ENCODE results near the gene CST8. TPM values are rescaled to one million over a fixed set of nuclear protein-coding genes. Genes with fewer than 3 reads are reported as not detected.

Gene CST8, protein sequence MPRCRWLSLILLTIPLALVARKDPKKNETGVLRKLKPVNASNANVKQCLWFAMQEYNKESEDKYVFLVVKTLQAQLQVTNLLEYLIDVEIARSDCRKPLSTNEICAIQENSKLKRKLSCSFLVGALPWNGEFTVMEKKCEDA
- not detected in 2 replicates for total RNA-seq

DNA sequence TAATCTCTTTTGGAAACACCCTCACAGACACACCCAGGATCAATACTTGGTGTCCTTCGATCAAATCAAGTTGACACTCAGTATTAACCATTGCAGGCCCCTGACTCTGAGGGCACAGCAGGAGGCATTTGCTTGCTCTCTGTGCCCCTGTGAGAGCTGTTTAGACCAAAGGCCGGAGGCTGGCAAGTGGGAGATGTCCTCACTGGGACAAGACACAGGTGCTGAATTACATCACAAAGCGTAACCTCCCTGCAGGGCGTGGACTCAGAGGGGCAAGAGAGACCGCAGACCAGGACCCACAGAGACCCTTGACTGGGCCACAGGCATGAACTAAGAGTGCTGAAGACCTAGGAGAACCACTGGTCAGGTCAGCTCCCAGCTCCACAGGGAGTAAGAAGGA lies at the start of gene CST8:
CST8 (plus strand) TSS at position 301 of the 400 bp plus-strand sequence. CDS start 551 bp downstream, outside the sequence.
- no peaks in the 10 kb centered on the region for H3K9me3 Mint-ChIP-seq
- no peak within 1 kb of the TSS for H3K27ac Mint-ChIP-seq
- intact Hi-C loops (cut with micrococcal nuclease), result no loop called here
- no peaks in the 10 kb centered on the region for H3K36me3 Mint-ChIP-seq (ENCODE audit: low read depth)
- no peak within 1 kb of the TSS for H3K4me3 Mint-ChIP-seq (ENCODE audit: low read depth)
- H3K4me1 Mint-ChIP-seq (ENCODE audit: low read depth), result no peaks in the 10 kb centered on the region
- no peak for DNase-seq (ENCODE audit: low spot score)
- no peaks in the 10 kb centered on the region for H3K27me3 Mint-ChIP-seq (ENCODE audit: low read depth)

DNA sequence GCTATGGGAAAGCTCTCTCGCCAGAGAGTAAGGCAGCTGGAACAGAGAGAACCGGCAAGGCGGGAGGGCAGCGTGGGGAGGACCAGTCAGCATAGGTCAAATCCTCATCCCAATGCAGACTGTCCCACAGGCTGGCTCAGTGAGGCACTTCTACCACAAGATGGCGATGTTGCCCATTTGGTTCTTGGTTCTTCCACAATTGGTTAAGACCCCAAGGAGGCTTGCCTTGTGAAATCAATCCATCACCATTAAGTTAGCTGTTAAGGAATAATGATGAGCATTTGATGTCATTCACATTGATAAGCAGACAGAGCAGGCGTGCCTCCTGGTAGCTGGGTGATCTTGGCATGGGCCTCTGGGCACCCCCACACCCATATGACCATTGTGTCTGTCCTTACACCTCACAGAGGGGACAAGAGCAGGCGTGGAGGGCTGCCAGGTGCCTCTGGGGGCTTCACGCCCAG lies 49.0 kb upstream of the CST8 start:
- peak; percentile 34 for DNase-seq (ENCODE audit: low spot score)
- H3K27me3 Mint-ChIP-seq (ENCODE audit: low read depth), result no peaks in the 10 kb centered on the region
- no peak overlapping the region for H3K4me3 Mint-ChIP-seq (ENCODE audit: low read depth)
- intact Hi-C loops (cut with micrococcal nuclease), result loop anchor here (1.0 to 10.0 kb wide), 2 partner anchors 164 to 747 kb away; no protein-coding TSS in a partner anchor
- no peak overlapping the region for H3K27ac Mint-ChIP-seq
- H3K36me3 Mint-ChIP-seq (ENCODE audit: low read depth), result no peaks in the 10 kb centered on the region
- H3K9me3 Mint-ChIP-seq, result no peaks in the 10 kb centered on the region
- H3K4me1 Mint-ChIP-seq (ENCODE audit: low read depth), result no peaks in the 10 kb centered on the region

DNA sequence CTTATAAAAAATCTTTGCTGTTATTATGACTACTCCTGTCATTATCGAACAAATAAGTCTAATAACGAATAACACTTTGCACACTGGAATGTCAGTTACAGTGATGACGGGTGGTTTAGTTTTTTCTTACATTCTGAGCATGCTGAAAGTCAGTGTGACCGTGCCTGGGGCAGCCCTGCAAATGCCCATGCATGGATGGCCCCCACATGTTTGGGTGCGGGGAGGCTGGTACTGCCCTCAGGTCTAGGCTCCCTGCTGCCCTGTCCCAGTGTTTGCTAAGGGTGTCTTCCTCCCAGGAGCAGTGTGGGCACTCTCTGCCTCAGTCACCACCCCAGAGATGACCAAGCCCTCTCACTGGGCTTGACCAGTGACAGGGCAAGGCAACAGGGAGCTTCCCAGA lies 48.5 kb upstream of the CST8 start:
- DNase-seq (ENCODE audit: low spot score), result no peak
- H3K4me1 Mint-ChIP-seq (ENCODE audit: low read depth), result no peaks in the 10 kb centered on the region
- no peak overlapping the region for H3K4me3 Mint-ChIP-seq (ENCODE audit: low read depth)
- H3K9me3 Mint-ChIP-seq, result no peaks in the 10 kb centered on the region
- intact Hi-C loops (cut with micrococcal nuclease), result loop anchor here (1.0 to 10.0 kb wide), 2 partner anchors 164 to 748 kb away; no protein-coding TSS in a partner anchor
- H3K27ac Mint-ChIP-seq, result no peak overlapping the region
- H3K27me3 Mint-ChIP-seq (ENCODE audit: low read depth), result no peaks in the 10 kb centered on the region
- no peaks in the 10 kb centered on the region for H3K36me3 Mint-ChIP-seq (ENCODE audit: low read depth)

DNA sequence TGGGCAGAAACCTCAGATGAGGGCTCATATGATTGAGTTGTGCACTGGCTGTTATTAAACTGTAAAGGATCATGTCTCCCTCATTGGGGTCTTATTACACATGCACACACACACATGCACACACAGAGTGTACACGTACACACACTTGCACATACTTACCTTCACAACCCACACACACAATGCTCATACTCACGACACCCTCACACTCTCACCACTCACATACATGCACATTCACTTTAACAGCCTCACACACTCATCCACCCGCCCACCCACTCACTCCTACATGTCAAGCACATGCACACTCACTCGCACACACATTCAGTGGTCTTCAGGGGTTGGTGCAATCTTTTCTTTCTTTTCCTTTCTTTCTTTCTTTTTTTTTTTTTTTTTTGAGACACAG lies 46.1 kb upstream of the CST8 start:
- intact Hi-C loops (cut with micrococcal nuclease), result loop anchor here (10.0 kb wide), 1 partner anchor 750 kb away; no protein-coding TSS in a partner anchor
- Mint-ChIP-seq H3K4me3 (ENCODE audit: low read depth) (no peak overlapping the region), H3K27me3 (ENCODE audit: low read depth) (no peaks in the 10 kb centered on the region)

DNA sequence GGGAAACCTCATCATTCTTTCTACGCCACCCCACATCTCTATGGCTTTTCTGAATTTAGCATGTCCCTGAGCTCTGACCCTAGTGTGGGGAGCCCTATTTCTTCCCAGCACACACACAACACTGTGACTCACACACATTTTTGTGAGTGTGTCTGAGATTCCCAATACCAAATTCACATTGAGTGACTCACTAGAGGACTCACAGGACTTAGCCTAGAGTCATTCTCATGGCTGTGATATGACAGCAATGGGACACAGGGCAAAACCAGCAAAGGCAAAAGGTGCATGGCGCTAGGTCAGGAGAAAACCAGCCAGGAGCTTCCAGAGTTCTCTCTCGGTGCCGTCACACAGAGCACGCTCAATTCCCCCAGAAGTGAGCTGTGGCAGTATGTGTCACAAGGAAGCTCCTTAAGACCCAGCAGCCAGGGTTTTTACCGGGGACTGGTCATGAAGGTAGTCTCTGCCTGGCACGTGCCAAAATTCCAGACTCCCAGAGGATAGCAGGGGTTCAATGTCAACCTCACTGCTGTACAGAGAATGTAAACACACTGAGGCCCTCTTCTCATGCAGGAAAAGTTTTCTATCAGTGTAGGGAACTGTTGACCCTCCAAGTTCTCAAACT lies 45.2 kb upstream of the CST8 start:
- Mint-ChIP-seq H3K4me3 (ENCODE audit: low read depth) (no peak overlapping the region), H3K27ac (no peak overlapping the region), H3K9me3 (no peaks in the 10 kb centered on the region), H3K4me1 (ENCODE audit: low read depth) (peaks cover 4% of the 10 kb centered on the region), H3K27me3 (ENCODE audit: low read depth) (no peaks in the 10 kb centered on the region), H3K36me3 (ENCODE audit: low read depth) (no peaks in the 10 kb centered on the region)
- DNase-seq (ENCODE audit: low spot score), result no peak
- intact Hi-C loops (cut with micrococcal nuclease), result loop anchor here (10.0 kb wide), 1 partner anchor 751 kb away; no protein-coding TSS in a partner anchor

More for the DNA sequence above, 46.1 kb upstream of the CST8 start:
- DNase-seq (ENCODE audit: low spot score), result no peak
- Mint-ChIP-seq H3K9me3 (no peaks in the 10 kb centered on the region), H3K36me3 (ENCODE audit: low read depth) (no peaks in the 10 kb centered on the region), H3K4me1 (ENCODE audit: low read depth) (peaks cover 4% of the 10 kb centered on the region), H3K27ac (no peak overlapping the region)

DNA sequence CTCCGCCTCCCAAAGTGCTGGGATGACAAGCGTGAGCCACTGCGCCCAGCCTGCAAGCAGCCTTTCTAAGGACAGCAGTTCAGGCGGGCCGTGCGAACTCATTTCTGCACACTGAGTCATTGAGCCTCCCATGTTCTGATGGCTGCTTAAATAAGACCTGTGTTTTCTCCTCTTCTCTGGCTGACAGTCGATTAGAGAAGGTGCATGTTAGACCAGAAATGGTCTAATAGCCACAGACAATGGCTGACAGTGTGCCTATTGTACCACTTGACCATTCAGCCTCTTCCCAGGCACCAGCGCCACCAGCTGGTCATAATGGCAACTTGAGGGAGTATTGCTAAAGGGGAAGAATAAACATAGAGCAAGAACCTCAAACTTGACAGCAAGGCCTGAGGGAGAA lies 44.4 kb upstream of the CST8 start:
- Mint-ChIP-seq H3K36me3 (ENCODE audit: low read depth) (no peaks in the 10 kb centered on the region), H3K9me3 (no peaks in the 10 kb centered on the region), H3K4me3 (ENCODE audit: low read depth) (no peak overlapping the region), H3K27ac (no peak overlapping the region), H3K4me1 (ENCODE audit: low read depth) (peaks cover 4% of the 10 kb centered on the region), H3K27me3 (ENCODE audit: low read depth) (no peaks in the 10 kb centered on the region)
- no peak for DNase-seq (ENCODE audit: low spot score)
- intact Hi-C loops (cut with micrococcal nuclease), result loop anchor here (10.0 kb wide), 1 partner anchor 752 kb away; no protein-coding TSS in a partner anchor

DNA sequence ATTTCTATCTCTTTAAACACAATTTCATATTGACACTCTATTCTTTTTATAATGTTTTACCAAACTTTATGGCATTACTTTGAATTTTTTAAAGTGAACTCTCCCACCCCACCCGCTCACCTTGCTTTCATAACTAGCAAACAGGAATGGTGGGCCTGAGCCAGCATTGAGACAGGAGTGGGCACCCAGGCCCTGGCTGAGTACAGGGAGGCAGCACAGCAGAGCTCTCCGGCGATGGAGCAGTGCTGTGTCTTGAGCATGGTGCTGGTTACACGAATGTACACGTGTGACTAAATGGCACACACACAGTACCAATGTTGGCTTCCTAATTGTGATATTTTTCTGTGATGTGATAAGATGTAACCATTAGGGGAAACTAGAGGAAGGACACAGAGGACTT lies 42.8 kb upstream of the CST8 start:
- Mint-ChIP-seq H3K27ac (no peak overlapping the region), H3K36me3 (ENCODE audit: low read depth) (no peaks in the 10 kb centered on the region), H3K27me3 (ENCODE audit: low read depth) (no peaks in the 10 kb centered on the region), H3K4me1 (ENCODE audit: low read depth) (peaks cover 4% of the 10 kb centered on the region), H3K4me3 (ENCODE audit: low read depth) (no peak overlapping the region), H3K9me3 (no peaks in the 10 kb centered on the region)
- no peak for DNase-seq (ENCODE audit: low spot score)
- intact Hi-C loops (cut with micrococcal nuclease), result loop anchor here (10.0 kb wide), 1 partner anchor 753 kb away; no protein-coding TSS in a partner anchor

DNA sequence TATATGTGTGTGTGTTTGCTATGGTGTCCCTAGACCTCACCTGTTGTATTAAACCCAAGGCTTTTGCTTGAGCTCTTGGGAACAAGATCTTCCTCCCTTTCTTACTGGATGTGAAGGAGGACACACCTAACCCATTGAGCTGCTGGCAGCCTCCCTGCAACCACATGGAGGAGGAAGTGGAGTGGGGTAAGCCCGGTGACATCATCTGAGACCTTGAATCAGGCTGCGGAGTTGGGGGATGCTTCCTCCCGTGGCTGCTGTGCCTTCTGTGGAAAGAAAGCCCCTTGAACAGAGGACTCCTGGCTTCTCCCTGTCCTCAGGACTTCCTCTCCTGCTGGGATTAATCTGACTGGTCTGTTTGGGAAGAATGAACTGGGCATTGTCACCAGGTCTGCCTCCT lies 41.5 kb upstream of the CST8 start:
- Mint-ChIP-seq H3K36me3 (ENCODE audit: low read depth) (no peaks in the 10 kb centered on the region), H3K27me3 (ENCODE audit: low read depth) (no peaks in the 10 kb centered on the region), H3K9me3 (no peaks in the 10 kb centered on the region), H3K4me3 (ENCODE audit: low read depth) (no peak overlapping the region), H3K27ac (no peak overlapping the region), H3K4me1 (ENCODE audit: low read depth) (peaks cover 4% of the 10 kb centered on the region)
- DNase-seq (ENCODE audit: low spot score), result no peak
- intact Hi-C loops (cut with micrococcal nuclease), result loop anchor here (10.0 kb wide), 1 partner anchor 755 kb away; no protein-coding TSS in a partner anchor

DNA sequence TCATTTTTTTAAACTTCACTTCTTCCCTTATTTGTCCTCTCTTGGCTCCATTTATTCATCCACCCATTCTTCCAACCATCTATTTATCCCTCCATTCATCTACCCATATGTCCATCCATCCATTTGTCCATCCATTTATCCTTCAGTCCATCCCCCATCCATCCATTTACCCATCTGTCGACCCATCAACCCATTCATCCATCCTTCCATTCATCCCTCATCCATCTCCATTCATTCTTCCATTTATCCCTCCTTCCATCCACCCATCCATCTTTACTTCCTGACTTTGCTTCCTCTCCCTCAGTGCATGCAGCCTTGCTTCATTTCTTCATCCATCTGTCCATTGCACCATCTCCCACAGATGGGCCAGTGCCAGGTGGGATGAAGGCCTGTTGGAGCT lies 40.0 kb upstream of the CST8 start:
- no peaks in the 10 kb centered on the region for H3K9me3 Mint-ChIP-seq
- peaks cover 5% of the 10 kb centered on the region for H3K4me1 Mint-ChIP-seq (ENCODE audit: low read depth)
- intact Hi-C loops (cut with micrococcal nuclease), result no loop called here
- no peaks in the 10 kb centered on the region for H3K36me3 Mint-ChIP-seq (ENCODE audit: low read depth)
- H3K27me3 Mint-ChIP-seq (ENCODE audit: low read depth), result no peaks in the 10 kb centered on the region
- DNase-seq (ENCODE audit: low spot score), result no peak
- H3K27ac Mint-ChIP-seq, result no peak overlapping the region
- H3K4me3 Mint-ChIP-seq (ENCODE audit: low read depth), result no peak overlapping the region

DNA sequence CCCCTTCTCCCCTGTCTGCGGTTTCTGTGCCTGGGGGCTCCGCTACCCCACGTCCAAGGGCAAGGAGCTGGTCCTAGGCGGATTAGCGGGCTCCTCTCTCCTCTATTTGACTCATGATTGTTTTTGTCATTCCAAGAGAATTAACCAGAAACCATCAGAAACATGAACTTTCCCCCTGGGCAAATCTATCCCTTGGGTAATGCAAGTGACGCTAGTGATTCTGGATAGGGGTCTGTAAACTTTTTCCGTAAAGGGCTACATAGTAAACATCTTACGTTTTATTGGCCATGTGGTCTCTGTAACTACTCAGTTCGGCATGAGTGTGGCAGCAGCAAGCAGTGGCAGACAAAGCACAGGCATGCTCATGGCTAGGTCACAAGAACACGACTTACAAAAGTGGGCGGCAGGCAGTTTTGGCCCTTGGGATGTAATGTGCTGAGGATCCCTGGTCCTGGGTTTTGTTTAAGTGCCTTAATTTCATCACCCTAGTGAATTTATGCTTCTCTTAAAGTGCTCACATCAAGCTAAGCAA lies 38.9 kb upstream of the CST8 start:
- Mint-ChIP-seq H3K9me3 (no peaks in the 10 kb centered on the region), H3K27ac (no peak overlapping the region), H3K36me3 (ENCODE audit: low read depth) (no peaks in the 10 kb centered on the region), H3K4me1 (ENCODE audit: low read depth) (peaks cover 10% of the 10 kb centered on the region), H3K27me3 (ENCODE audit: low read depth) (no peaks in the 10 kb centered on the region), H3K4me3 (ENCODE audit: low read depth) (no peak overlapping the region)
- intact Hi-C loops (cut with micrococcal nuclease), result no loop called here
- DNase-seq (ENCODE audit: low spot score), result no peak

DNA sequence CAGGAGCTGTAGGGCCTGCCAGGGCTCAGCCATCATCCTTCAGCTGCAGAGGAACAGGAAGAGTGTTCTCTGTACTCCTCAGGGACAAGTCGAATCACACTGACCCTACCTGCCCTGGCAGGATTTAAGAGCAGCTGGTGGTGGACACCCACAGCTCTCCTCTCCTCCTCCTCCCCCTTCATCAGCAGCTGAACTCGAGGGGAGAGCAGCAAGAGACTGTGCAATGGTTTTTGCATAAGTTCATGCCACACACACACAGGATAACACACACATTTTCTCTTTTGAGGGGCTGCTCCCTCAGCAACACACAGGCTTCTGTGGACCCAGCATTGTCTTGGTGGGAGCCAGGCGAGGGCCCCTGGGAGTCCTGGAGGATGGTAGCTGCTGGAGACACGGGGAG lies 38.1 kb upstream of the CST8 start, which contains the start of gene CST11:
CST11 (minus strand) TSS at position 101 of the 400 bp plus-strand sequence; CDS start at position 36, 65 bp downstream.
- Mint-ChIP-seq H3K36me3 (ENCODE audit: low read depth) (no peaks in the 10 kb centered on the region), H3K27ac (no peak within 1 kb of the TSS), H3K27me3 (ENCODE audit: low read depth) (no peaks in the 10 kb centered on the region), H3K4me1 (ENCODE audit: low read depth) (peaks cover 10% of the 10 kb centered on the region), H3K9me3 (no peaks in the 10 kb centered on the region), H3K4me3 (ENCODE audit: low read depth) (no peak within 1 kb of the TSS)
- no peak for DNase-seq (ENCODE audit: low spot score)
- intact Hi-C loops (cut with micrococcal nuclease), result no loop called here

DNA sequence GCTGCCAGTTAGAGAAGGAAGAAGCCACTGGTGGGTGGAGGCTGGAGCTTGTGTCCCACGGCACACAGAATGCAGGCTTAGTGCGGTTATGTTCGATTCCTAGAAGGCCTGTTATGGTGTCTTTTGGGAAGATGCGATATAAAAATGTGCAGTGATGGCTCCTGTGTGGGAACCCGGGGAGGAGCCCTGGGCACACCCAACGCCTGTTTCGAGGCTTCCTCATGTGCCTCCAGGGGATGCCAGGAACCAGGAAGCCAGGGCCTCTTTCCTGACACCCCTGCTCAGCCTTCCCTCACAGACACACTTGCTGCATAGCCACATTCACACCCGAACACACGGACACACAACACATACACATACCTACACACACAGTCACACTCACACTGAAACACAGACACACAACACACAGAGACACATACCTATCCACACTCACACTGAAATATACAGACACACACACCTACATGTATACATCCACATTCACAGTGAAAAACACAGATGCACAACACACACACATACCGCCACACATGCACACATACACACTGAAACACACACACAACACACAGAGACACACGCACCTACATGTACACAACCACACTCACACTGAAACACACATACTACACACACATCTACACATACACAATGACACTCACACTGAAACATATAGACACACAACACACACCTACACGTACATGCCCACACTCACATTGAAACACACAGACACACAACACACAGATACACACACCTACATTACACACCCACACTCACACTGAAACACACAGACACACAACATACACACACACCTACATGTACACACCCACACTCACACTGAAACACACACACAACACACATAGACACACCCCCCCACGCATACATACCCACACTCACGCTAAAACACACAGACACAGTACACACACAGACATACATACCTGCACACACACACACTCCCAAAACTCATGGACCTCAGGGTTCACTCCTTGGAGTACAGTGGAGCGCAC lies 37.1 kb upstream of the CST8 start:
- H3K36me3 Mint-ChIP-seq (ENCODE audit: low read depth), result no peaks in the 10 kb centered on the region
- no peak for DNase-seq (ENCODE audit: low spot score)
- no peaks in the 10 kb centered on the region for H3K27me3 Mint-ChIP-seq (ENCODE audit: low read depth)
- intact Hi-C loops (cut with micrococcal nuclease), result no loop called here
- no peak overlapping the region for H3K27ac Mint-ChIP-seq
- H3K4me3 Mint-ChIP-seq (ENCODE audit: low read depth), result no peak overlapping the region
- H3K4me1 Mint-ChIP-seq (ENCODE audit: low read depth), result peaks cover 10% of the 10 kb centered on the region
- H3K9me3 Mint-ChIP-seq, result no peaks in the 10 kb centered on the region
